HG03354 (cell line): Measurements from ENCODE around the gene CDH23.

Experiments used
- ATAC-seq: cut with Tn5 transposase; IDR thresholded peaks from one replicate; pipeline ENCODE4 v1.9.1; 2021; ENCODE audit warnings: mild to moderate bottlenecking; ENCODE audit not compliant: unreplicated experiment, poor library complexity, severe bottlenecking

Gene CDH23

GRCh38 chr10:71850021-71850742 is 453.5 kb downstream of the CDH23 start:
- no peak for ATAC-seq

- peak; percentile 98 for ATAC-seq
Observed at GRCh38 chr10:71850743-71851464, 454.2 kb downstream of the CDH23 start, which contains the start of gene PSAP. PSAP (minus strand) TSS chr10:71851251; CDS start chr10:71851221, 30 bp downstream.

- ATAC-seq = peak; percentile 11
Observed at GRCh38 chr10:71851465-71852095, 454.9 kb downstream of the CDH23 start.

- no peak for ATAC-seq
Observed at GRCh38 chr10:71852355-71852937, 455.7 kb downstream of the CDH23 start.

GRCh38 chr10:71854031-71854430 is 457.3 kb downstream of the CDH23 start:
- no peak for ATAC-seq

GRCh38 chr10:71856619-71857018 is 459.9 kb downstream of the CDH23 start:
- no peak for ATAC-seq

GRCh38 chr10:71857934-71858890 is 461.5 kb downstream of the CDH23 start:
- no peak for ATAC-seq

- peak; percentile 62 for ATAC-seq
Observed at GRCh38 chr10:71860243-71861029, 463.7 kb downstream of the CDH23 start.

- no peak for ATAC-seq
Observed at GRCh38 chr10:71863203-71863602, 466.5 kb downstream of the CDH23 start.

GRCh38 chr10:71864911-71865361 is 468.2 kb downstream of the CDH23 start:
- no peak for ATAC-seq
